HepG2 (cell line): Measurements from ENCODE around the gene PRKCE.

ENCODE experiments used
- HOXA9 ChIP-seq: sonication (generic); formaldehyde crosslinking; IDR thresholded peaks from 2 replicates; pipeline ENCODE4 v1.8.1; 2022; ENCODE audit warnings: missing genetic modification reagents, mild to moderate bottlenecking, moderate library complexity, borderline replicate concordance
- JUND ChIP-seq: sonication (generic); formaldehyde crosslinking; IDR thresholded peaks from 2 replicates; pipeline ENCODE4 v1.8.0; 2022; ENCODE audit warnings: mild to moderate bottlenecking, missing genetic modification reagents
- NONO ChIP-seq, 2 experiments: fragments of 450-650 bp in 1 of 2; sonication (generic) in 1 of 2; formaldehyde crosslinking in 1 of 2; IDR thresholded peaks in 1 of 2; conservative IDR thresholded peaks in 1 of 2; 2 replicates each; pipeline versions ENCODE4 v1.6.1 to v1.8.0; 2017 to 2022; ENCODE audit warnings: mild to moderate bottlenecking in 1 of 2, missing genetic modification reagents in 1 of 2, moderate library complexity in 1 of 2
- POLR2AphosphoS5 ChIP-seq: IDR thresholded peaks from 2 replicates; pipeline ENCODE4 v1.6.1; 2012; ENCODE audit warnings: low read depth, low read length
- SMAD3 ChIP-seq: sonication (generic); formaldehyde crosslinking; IDR thresholded peaks from 2 replicates; pipeline ENCODE4 v1.4.0; 2020; ENCODE audit warnings: missing genetic modification reagents
- U2AF1 ChIP-seq: fragments of 200-400 bp; formaldehyde crosslinking; optimal IDR thresholded peaks from 2 replicates; pipeline ENCODE3; 2017; ENCODE audit warnings: mild to moderate bottlenecking, low read depth, low read length
- ZFP37 ChIP-seq: sonication (generic); formaldehyde crosslinking; IDR thresholded peaks from 2 replicates; pipeline ENCODE4 v1.4.0; 2020; ENCODE audit warnings: missing genetic modification reagents, borderline replicate concordance
- ZNF10 ChIP-seq: sonication (generic); formaldehyde crosslinking; IDR thresholded peaks from 2 replicates; pipeline ENCODE4 v1.4.0; 2020; ENCODE audit warnings: mild to moderate bottlenecking, low read depth, missing genetic modification reagents, borderline replicate concordance
- ZNF839 ChIP-seq: sonication (generic); formaldehyde crosslinking; IDR thresholded peaks from 2 replicates; pipeline ENCODE4 v1.4.0; 2020; ENCODE audit warnings: missing genetic modification reagents, mild to moderate bottlenecking, borderline replicate concordance
- TF ChIP-seq, protein P1 (sequence below): sonication (generic); formaldehyde crosslinking; IDR thresholded peaks from 2 replicates; pipeline ENCODE4 v1.4.0; 2020; ENCODE audit warnings: missing genetic modification reagents
- TF ChIP-seq, protein P2 (sequence below): sonication (generic); formaldehyde crosslinking; IDR thresholded peaks from 2 replicates; pipeline ENCODE4 v1.5.0; 2020; ENCODE audit warnings: mild to moderate bottlenecking, missing genetic modification reagents, moderate library complexity

DNA sequence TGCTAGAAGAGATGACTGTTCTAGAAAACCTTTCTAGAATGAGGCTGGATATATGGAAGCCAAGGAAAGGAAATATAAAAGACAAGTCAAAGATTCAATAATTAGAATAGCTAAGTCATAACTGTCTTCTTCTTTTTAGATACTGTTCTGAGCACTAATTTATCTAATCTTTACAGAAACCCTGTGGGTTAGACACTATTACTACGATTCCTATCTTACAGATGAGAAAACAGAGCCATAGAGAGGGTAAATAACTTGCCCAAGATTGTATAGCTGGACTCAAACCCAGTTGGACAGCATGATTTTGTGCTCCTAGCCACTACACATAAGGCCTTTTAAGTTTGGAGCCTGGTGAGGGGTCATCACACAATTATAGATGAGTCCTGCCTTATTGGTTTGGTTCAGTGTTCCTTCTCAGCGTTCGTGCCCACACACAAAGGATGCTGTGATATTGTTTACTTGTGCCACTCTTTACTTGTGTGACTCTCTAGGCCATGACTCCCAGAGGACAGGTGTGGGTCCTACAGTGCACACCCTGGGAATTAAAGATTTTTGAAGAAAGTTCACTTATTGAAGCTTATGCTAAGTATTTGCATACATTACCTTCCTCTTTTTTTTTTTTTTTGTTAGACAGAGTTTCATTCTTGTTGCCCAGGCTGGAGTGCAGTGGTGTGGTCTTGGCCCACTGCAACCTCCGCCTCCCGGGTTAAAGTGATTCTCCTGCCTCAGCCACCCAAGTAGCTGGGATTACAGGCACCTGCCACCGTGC lies 153.7 kb downstream of the PRKCE start:
- TF ChIP-seq SMAD3 (CRISPR knock-in tag) (no peak), HOXA9 (CRISPR knock-in tag) (no peak), U2AF1 (no peak), JUND (no peak), ZNF839 (CRISPR knock-in tag) (no peak), ZNF10 (CRISPR knock-in tag) (no peak), NONO (IDR thresholded peaks at IDR 0.05) (no peak), NONO (CRISPR knock-in tag; conservative IDR thresholded peaks at IDR 0.05) (no peak), ZFP37 (no peak), POLR2AphosphoS5 (no peak)
- TF ChIP-seq, protein P1, sequence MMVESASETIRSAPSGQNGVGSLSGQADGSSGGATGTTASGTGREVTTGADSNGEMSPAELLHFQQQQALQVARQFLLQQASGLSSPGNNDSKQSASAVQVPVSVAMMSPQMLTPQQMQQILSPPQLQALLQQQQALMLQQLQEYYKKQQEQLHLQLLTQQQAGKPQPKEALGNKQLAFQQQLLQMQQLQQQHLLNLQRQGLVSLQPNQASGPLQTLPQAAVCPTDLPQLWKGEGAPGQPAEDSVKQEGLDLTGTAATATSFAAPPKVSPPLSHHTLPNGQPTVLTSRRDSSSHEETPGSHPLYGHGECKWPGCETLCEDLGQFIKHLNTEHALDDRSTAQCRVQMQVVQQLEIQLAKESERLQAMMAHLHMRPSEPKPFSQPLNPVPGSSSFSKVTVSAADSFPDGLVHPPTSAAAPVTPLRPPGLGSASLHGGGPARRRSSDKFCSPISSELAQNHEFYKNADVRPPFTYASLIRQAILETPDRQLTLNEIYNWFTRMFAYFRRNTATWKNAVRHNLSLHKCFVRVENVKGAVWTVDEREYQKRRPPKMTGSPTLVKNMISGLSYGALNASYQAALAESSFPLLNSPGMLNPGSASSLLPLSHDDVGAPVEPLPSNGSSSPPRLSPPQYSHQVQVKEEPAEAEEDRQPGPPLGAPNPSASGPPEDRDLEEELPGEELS: no peak
- TF ChIP-seq, protein P2, sequence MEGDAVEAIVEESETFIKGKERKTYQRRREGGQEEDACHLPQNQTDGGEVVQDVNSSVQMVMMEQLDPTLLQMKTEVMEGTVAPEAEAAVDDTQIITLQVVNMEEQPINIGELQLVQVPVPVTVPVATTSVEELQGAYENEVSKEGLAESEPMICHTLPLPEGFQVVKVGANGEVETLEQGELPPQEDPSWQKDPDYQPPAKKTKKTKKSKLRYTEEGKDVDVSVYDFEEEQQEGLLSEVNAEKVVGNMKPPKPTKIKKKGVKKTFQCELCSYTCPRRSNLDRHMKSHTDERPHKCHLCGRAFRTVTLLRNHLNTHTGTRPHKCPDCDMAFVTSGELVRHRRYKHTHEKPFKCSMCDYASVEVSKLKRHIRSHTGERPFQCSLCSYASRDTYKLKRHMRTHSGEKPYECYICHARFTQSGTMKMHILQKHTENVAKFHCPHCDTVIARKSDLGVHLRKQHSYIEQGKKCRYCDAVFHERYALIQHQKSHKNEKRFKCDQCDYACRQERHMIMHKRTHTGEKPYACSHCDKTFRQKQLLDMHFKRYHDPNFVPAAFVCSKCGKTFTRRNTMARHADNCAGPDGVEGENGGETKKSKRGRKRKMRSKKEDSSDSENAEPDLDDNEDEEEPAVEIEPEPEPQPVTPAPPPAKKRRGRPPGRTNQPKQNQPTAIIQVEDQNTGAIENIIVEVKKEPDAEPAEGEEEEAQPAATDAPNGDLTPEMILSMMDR (CRISPR knock-in tag): no peak
